HG02943 (cell line): Measurements from ENCODE around the gene F7.

Source experiments
- ATAC-seq: cut with Tn5 transposase; IDR thresholded peaks from one replicate; pipeline ENCODE4 v1.9.1; 2021; ENCODE audit warnings: mild to moderate bottlenecking, low read depth, moderate library complexity; ENCODE audit not compliant: unreplicated experiment

The F7 gene

DNA sequence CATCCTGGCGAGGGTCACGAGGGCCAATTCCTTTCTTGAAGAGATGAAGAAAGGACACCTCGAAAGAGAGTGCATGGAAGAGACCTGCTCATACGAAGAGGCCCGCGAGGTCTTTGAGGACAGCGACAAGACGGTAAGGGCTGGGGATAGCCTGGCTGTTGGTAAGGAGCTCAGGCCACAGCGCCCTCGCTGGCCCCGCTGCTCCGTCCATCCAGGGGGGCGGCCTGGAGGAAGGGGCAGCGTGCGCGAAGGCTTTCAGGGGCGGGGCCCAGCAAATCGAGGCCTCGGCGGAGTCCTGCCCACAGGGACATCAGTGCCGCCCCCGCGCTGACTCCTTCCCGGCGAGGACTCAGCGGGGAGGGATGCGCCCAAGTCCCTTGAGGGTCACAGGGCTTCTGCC is 23.9 kb downstream of the F7 start:
- ATAC-seq: no peak

- no peak for ATAC-seq
These were observed 24.5 kb downstream of the F7 start for GRCh38 chr13:113129921-113130750.

DNA sequence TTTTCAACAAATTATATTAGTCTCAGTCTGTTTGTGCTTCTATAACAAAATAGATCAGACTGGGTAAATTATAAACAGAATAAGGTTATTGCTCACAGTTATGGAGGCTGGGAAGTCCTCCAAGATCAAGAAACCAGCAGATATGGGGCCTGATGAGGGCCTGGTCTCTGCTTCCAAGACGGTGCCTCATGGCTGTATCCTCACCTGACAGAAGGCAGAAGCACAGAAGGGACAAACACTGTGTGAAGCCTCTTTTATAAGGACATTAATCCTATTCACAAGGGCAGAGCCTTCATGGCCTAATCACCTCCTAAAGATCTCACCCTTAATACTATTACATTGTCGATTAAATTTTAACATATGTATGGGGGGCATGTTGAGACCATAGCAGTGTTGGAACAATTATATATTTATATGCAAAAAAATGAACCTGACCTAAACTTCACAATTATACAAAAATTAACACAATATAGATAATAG is 29.7 kb downstream of the F7 start:
- ATAC-seq: no peak

- ATAC-seq: no peak
These were observed 32.2 kb downstream of the F7 start for GRCh38 chr13:113137691-113138298.

DNA sequence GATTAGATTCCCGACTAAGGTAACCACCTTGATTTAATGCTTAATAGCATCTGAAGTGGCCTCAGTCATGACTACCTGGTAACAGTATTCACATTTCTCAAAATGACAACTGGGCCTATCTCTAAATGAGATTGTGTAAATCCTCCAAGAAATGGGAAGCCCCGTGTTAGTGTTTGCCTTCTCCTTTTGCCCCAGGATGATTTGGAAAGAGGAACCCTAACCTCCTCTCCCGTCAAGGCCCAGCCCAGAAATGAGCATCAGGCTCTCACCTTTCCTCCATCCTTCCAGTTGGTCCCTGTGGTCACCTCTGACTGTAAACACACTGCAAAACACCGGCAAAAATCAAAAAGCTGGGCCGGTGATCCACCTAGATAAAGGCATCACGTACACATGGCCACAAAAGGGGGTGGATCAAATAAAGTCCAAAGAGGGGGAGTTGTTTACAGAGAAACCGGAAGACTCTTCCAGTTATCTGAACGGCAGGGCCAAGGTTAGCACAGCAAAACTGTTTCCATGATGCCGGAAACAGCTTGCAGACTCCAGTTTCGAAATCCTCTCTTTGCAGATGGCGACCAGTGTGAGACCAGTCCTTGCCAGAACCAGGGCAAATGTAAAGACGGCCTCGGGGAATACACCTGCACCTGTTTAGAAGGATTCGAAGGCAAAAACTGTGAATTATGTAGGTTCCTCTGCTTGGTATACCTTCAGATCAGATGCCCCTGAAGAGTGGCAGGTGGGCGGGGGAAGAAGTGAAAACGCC is 33.4 kb downstream of the F7 start:
- ATAC-seq: no peak

DNA sequence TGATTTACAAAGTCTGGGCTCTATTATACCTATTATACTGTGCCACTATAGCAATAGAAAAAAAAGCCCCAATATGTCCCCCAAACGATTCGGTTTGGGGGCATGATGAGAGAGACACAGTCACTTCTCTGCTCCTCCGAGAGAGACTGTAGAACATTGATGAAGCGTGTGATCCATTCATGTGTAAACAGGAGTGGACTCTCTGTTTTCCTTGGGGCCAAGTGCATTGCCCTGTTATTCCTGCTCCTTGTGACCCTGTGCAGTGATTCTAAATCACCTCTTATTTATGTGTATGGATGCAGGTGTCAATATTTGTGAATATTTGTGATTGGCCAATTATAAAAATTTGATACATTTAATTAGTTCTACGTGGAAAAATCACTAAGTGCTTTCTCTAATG is 34.0 kb downstream of the F7 start:
- ATAC-seq: no peak

GRCh38 chr13:113140677-113141600 is 35.3 kb downstream of the F7 start:
- no peak for ATAC-seq

GRCh38 chr13:113141601-113141970 is 36.0 kb downstream of the F7 start:
- no peak for ATAC-seq

DNA sequence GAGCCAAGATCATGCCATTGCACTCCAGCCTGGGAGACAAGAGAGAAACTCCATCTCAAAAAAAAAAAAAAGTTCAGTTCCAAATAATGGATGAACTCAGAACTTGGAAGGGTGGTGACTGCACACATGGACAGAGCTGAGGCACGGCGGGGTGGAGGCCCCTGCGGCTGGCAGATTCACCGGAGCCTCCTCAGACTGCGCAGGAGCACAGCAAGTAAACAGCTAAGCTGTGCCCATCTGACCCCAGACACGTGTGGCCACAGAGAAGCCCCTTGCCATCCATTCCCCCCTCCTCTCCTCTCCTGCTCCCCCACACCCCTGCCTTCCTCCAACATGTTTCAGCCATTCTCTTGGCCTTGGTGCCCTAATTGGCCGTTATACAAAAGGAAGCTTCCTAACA is 37.3 kb downstream of the F7 start:
- ATAC-seq: no peak

DNA sequence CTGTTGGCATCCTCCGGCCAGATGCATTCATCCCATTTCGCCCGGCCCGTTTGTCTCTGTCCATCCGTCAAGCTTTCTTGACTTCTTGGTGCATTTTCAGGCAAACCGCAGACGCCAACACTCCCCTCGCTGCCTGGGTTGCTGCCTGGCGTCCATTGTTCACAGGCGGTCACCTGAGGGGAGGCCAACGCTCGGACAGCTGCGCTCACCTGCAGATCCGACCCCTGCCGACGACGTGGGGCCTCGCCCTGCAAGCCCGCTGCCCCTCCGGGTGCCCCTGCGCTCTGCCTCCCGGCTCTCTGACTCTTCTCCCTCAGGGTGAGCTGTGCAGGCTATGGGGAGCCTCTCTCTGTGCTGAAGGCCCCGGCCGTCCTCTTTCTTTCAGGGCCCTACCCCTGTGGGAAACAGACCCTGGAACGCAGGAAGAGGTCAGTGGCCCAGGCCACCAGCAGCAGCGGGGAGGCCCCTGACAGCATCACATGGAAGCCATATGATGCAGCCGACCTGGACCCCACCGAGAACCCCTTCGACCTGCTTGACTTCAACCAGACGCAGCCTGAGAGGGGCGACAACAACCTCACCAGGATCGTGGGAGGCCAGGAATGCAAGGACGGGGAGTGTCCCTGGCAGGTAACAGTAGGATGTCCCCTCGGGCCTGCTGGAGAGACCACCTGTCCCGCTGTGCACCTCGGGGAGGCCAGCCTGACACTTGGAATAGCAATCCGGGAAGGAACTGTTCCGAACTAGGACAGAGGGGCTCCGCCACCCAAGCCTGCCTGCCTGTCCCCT is 38.1 kb downstream of the F7 start:
- no peak for ATAC-seq

GRCh38 chr13:113144255-113144629 is 38.7 kb downstream of the F7 start:
- ATAC-seq: no peak

DNA sequence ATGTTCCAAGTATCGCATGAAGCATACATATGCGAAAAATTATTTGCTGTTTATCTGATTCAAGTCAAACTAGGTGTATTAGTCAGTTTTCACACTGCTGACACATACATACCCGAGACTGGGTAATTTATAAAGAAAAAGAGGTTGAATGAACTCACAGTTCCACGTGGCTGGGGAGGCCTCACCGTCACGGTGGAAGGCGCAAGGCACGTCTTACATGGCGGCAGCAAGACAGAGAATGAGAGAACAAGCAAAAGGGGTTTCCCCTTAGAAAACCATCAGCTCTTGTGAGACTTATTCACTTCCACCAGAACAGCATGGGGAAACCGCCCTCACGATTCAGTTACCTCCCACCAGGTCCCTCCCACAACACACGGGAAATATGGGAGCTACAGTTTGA is 39.9 kb downstream of the F7 start:
- no peak for ATAC-seq

DNA sequence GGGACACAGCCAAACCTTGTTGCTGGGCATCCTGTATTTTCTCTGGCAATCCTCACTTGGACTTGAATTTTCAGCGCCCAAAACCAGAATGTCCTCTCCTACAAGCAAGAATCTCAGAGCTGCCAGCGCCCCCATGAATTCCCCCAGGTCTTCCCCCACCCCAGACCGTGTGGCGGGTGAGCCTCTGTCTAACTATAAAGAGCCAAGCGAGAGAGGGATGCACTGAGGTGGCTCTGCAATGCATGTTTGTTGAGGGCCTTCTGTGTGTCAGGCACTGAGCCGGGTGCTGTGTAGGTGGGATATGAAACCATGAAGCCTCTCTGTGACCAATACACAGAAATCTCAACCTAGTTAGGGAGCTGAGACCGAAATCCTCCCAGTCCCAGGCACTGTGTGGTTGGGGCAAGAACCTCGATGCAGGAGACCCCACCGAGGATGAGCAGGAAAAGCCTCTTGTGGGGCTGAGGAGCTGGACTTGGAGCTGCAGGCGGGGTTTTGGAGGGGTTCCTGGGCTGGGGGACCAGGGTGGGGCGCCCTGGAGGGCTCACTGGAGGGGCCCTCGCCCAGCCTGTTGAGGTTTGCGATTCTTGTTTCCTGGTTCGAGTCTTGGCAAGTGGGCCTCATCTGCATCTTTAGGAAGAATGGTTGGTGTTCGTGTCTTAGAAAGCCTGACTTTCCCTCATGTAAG is 40.5 kb downstream of the F7 start:
- ATAC-seq: no peak

DNA sequence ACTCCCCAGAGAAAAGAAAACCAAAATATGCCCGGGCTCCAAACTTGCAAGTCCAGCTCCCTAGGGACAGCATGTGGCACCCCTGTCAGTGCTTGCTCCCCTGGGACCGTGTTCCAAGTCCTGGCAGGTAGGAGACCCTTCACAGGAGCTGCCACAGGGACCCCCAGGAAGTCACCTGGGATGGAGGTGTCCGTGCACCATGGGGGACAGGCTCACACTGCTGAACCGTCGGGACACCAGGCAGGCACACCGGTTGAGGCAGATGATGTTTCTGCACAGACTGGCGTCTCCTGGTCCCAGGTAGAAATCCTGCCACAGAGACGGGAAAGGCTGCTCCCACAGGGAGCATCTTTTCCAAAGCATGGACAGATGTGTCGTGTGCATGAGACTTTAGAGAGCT is 41.2 kb downstream of the F7 start:
- no peak for ATAC-seq

DNA sequence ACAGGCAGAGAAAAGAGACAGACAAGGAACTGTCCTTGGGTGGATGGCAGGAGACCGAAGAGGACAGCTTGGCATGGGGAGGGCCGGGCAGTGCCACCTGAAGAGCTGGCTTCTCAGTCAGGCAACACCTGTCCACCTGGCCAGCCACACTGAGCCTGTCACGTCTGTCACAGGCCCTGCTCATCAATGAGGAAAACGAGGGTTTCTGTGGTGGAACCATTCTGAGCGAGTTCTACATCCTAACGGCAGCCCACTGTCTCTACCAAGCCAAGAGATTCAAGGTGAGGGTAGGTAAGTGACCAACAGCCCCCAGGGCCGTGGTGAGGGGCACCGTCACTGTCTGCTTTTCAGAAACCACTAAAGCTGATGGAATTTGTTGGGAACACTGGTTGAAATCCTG is 41.6 kb downstream of the F7 start:
- no peak for ATAC-seq

DNA sequence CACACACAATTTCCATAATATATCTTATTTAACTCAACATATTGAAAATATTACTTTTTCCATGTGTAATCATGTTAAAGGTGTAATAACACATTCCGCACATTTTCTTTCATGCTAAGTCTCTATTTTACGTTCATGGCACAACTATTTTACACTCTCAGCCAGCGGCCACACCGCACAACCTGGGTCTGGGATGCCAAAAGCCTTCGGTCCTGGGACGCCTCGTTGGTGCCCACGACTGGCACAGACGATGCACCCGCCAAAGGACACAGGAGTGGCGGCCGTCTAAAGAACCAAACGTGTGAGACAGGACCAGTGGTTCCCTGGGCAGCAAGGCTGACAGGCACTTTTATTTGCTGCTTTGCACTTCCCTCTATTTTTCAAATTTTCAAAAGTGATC is 42.8 kb downstream of the F7 start:
- ATAC-seq: no peak

- ATAC-seq: no peak
These were observed 43.4 kb downstream of the F7 start for GRCh38 chr13:113148940-113149503.

DNA sequence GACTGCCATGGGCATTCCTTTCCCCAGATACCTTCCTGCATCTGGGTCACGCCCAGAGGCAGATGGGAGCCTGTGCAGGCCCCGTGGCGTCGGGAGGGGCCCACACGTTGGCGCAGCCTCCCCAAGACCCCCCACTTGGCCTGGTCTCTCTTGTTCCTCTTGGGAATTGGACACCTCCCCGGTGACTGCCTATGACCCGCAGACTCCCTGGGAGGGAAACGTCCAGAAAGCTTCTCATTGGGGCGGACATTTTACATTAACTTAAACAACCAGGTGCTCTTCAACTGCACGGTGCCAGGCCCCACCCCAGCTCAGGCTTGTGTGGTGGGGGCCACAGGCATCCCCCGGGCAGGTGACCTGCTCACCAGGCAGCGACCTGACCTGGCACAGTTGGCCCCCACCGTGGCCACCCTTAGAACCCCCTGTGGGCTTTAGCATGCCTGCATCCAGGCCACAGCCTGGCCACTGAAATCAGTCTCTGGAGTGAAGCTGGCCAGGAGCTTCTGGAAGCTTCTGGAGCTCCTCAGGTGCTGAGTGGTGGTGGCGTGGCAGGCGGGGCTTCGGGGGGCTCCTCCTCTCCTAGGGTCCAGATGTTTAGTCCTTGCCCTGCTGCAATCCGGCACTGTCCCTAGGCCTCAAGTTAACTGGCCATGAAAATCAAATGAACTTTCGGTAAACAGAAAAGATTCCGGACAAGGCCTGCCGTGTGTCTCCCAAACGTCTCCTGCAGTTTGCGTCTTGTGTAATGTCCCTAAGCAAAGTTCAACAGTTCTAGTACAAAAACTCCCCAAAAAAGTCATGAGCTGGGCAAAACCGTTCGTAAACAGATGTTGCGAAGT is 44.3 kb downstream of the F7 start:
- ATAC-seq: no peak
